ENCODE results near the gene FAF1.

- TF ChIP-seq POLR2AphosphoS5 (IDR thresholded peaks at IDR 0.05) (no peak), CTCF (IDR thresholded peaks at IDR 0.05) (no peak)
Measured at GRCh38 chr1:50766688-50767087, 193.4 kb downstream of the FAF1 start.

Measured in esophagus muscularis mucosa (tissue), 3 donors.